ENCODE results near the gene PHF21B.

Gene PHF21B

DNA sequence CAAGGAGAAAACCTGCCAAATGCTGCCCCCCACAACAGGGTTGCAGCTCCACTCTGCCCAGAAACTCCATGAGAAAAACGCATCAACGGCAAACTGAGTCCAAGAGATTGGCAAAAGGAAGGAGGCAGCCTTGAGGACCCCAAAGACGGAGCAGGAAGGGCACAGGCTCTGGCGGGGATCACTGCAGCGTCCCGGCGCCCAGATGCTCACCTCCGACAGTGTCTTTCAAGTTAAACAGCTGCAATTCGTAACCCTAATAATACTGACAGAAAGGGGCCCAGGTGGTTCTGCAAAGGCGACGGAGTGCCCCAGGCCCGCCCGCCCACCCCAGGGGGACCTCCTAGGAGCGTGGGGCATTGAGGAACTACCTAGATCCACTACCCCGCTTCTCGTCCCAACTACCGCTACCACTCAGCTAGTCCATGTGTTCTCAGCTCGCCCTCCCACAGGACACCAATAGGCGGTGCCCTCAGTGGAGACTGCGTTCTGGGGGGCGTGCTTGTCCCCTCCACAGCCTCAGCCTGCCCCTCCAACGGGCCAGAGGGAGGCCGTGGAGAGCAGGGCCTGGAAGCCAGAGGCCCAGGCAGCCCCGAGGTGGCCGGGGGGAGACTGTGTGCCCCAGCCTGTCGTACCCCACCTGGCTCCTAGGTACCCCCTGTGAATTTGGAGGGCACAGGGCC, 127.4 kb downstream of the PHF21B start:
- ATAC-seq (ENCODE audit: low read depth): no peak
- no peak overlapping the region for H3K4me3 ChIP-seq (ENCODE audit: severe bottlenecking)

DNA sequence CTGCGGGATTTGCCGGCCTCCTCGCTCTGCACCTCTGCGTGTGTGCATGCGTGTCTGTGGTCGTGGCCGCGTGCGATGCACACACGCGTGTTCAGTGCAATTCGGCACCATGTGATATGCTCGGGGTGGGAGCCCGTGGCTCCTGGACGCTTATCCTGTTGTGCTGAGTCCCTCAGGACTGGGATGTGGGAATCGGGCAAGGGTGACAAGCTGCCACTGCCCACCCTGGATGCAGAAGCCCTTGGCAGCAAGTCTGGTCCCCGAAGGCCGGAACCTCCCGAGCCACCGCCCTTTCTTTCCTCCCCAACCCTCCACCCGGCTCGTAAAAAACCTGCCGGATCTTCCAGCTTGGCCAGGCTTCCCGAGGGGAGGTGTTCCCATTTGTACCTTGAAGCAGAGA, 128.2 kb downstream of the PHF21B start:
- Histone ChIP-seq H3K36me3 (ENCODE audit: low read depth) (no peaks in the 10 kb centered on the region), H3K27ac (ENCODE audit: poor library complexity, severe bottlenecking) (no peak overlapping the region), H3K9me3 (ENCODE audit: severe bottlenecking) (no peaks in the 10 kb centered on the region), H3K27me3 (ENCODE audit: insufficient read depth, poor library complexity, severe bottlenecking) (no peaks in the 10 kb centered on the region), H3K4me1 (ENCODE audit: insufficient read depth, poor library complexity, severe bottlenecking) (no peaks in the 10 kb centered on the region), H3K4me3 (ENCODE audit: severe bottlenecking) (no peak overlapping the region)
- DNase-seq (ENCODE audit: low spot score): no peak
- ATAC-seq (ENCODE audit: low read depth): no peak
- TF ChIP-seq, protein P1, sequence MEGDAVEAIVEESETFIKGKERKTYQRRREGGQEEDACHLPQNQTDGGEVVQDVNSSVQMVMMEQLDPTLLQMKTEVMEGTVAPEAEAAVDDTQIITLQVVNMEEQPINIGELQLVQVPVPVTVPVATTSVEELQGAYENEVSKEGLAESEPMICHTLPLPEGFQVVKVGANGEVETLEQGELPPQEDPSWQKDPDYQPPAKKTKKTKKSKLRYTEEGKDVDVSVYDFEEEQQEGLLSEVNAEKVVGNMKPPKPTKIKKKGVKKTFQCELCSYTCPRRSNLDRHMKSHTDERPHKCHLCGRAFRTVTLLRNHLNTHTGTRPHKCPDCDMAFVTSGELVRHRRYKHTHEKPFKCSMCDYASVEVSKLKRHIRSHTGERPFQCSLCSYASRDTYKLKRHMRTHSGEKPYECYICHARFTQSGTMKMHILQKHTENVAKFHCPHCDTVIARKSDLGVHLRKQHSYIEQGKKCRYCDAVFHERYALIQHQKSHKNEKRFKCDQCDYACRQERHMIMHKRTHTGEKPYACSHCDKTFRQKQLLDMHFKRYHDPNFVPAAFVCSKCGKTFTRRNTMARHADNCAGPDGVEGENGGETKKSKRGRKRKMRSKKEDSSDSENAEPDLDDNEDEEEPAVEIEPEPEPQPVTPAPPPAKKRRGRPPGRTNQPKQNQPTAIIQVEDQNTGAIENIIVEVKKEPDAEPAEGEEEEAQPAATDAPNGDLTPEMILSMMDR (IDR thresholded peaks at IDR 0.05; ENCODE audit: poor library complexity, severe bottlenecking): no peak

More for the DNA sequence above, 127.4 kb downstream of the PHF21B start:
- no peak for DNase-seq (ENCODE audit: low spot score)
- no peaks in the 10 kb centered on the region for H3K9me3 ChIP-seq (ENCODE audit: severe bottlenecking)
- no peak overlapping the region for H3K27ac ChIP-seq (ENCODE audit: poor library complexity, severe bottlenecking)
- H3K4me1 ChIP-seq (ENCODE audit: insufficient read depth, poor library complexity, severe bottlenecking): no peaks in the 10 kb centered on the region
- no peaks in the 10 kb centered on the region for H3K36me3 ChIP-seq (ENCODE audit: low read depth)
- no peaks in the 10 kb centered on the region for H3K27me3 ChIP-seq (ENCODE audit: insufficient read depth, poor library complexity, severe bottlenecking)
- TF ChIP-seq, protein P1 (IDR thresholded peaks at IDR 0.05; ENCODE audit: poor library complexity, severe bottlenecking): no peak

DNA sequence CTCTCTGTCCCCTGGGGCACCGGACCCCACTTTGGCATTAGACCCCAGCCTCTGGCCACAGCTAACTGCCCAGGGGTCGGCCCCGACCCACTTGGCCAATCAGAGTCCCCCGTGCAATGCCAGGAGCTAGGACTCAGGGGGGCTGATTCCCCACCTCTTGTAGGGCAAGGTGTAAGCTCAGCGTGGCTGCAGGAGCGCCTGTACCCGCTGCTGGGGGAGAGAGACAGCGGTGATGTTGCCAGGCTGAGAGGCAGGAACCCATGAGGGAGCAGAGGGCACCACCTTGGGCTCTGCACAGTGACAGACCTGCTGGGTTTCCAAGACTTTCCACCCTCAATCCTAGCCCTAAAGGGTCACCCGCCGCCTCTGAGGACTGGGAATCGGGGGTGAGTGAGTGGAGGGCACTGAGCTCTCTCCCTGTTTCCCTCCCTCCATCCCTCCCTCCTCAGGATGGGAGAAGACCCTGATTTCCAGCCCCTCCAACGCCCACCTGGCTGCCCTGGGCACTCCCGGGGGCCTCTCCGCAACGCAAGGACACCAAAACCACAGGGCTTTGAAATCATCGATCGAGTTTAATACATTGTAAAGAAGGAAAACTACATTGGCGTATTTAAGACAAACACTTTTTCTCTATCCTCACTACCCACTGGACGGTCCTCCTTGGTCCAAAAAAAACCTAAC, 129.1 kb downstream of the PHF21B start:
- ATAC-seq (ENCODE audit: low read depth): no peak

DNA sequence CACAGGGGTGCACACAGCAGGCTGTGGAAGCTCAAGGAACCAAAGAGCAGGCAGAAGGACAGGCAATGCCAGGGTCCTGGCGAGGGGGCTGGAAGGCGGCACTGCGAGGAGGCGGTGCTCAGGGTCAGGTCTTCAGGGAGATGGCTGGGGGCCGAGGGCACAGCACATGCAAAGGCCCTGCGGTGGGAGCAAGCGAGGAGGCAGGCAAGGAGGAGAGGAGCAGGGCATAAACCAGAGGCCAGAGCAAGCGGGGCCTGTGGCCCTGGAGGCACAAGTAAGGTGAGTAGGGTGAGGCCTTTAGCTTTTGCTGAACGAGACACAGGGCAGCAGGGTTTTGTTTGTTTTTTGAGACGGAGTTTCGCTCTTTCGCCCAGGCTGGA, 130.5 kb downstream of the PHF21B start:
- Histone ChIP-seq H3K4me1 (ENCODE audit: insufficient read depth, poor library complexity, severe bottlenecking) (no peaks in the 10 kb centered on the region), H3K27ac (ENCODE audit: poor library complexity, severe bottlenecking) (no peak overlapping the region), H3K9me3 (ENCODE audit: severe bottlenecking) (no peaks in the 10 kb centered on the region), H3K36me3 (ENCODE audit: low read depth) (no peaks in the 10 kb centered on the region), H3K4me3 (ENCODE audit: severe bottlenecking) (no peak overlapping the region), H3K27me3 (ENCODE audit: insufficient read depth, poor library complexity, severe bottlenecking) (no peaks in the 10 kb centered on the region)
- DNase-seq (ENCODE audit: low spot score) (no peak), ATAC-seq (ENCODE audit: low read depth) (no peak)
- TF ChIP-seq, protein P1 (IDR thresholded peaks at IDR 0.05; ENCODE audit: poor library complexity, severe bottlenecking): no peak

More for the DNA sequence above, 129.1 kb downstream of the PHF21B start:
- H3K9me3 ChIP-seq (ENCODE audit: severe bottlenecking): no peaks in the 10 kb centered on the region
- no peaks in the 10 kb centered on the region for H3K27me3 ChIP-seq (ENCODE audit: insufficient read depth, poor library complexity, severe bottlenecking)
- no peak overlapping the region for H3K27ac ChIP-seq (ENCODE audit: poor library complexity, severe bottlenecking)
- H3K4me1 ChIP-seq (ENCODE audit: insufficient read depth, poor library complexity, severe bottlenecking): no peaks in the 10 kb centered on the region
- no peak for DNase-seq (ENCODE audit: low spot score)
- no peaks in the 10 kb centered on the region for H3K36me3 ChIP-seq (ENCODE audit: low read depth)
- TF ChIP-seq, protein P1 (IDR thresholded peaks at IDR 0.05; ENCODE audit: poor library complexity, severe bottlenecking): no peak
- no peak overlapping the region for H3K4me3 ChIP-seq (ENCODE audit: severe bottlenecking)
